GM19025 (cell line): ENCODE measurements around the gene DDX19B.
"Not testable (repeated sequence)": the region's sequence is repeated elsewhere in the genome, so short reads cannot be mapped to it uniquely, and the experiment has no call there.

Experiments used
- ATAC-seq: cut with Tn5 transposase; IDR thresholded peaks from one replicate; pipeline ENCODE4 v1.9.1; 2021; ENCODE audit warnings: mild to moderate bottlenecking, low read depth, moderate library complexity; ENCODE audit not compliant: unreplicated experiment

The DDX19B gene

GRCh38 chr16:70342016-70342415 is 43.0 kb downstream of the DDX19B start:
- ATAC-seq: no peak

GRCh38 chr16:70345840-70346239 is 46.9 kb downstream of the DDX19B start:
- ATAC-seq: no peak

GRCh38 chr16:70348991-70349390 is 50.0 kb downstream of the DDX19B start:
- no peak for ATAC-seq

GRCh38 chr16:70349783-70350182 is 50.8 kb downstream of the DDX19B start:
- ATAC-seq: no peak

- ATAC-seq: no peak
Observed at GRCh38 chr16:70359552-70359951, 60.6 kb downstream of the DDX19B start.

GRCh38 chr16:70364399-70364798 is 65.4 kb downstream of the DDX19B start:
- no peak for ATAC-seq

- not testable (repeated sequence) for ATAC-seq
Observed at GRCh38 chr16:70370145-70370544, 71.2 kb downstream of the DDX19B start.

GRCh38 chr16:70370924-70371323 is 71.9 kb downstream of the DDX19B start:
- ATAC-seq: no peak

- no peak for ATAC-seq
Observed at GRCh38 chr16:70372921-70373728, 74.1 kb downstream of the DDX19B start.

GRCh38 chr16:70374213-70374612 is 75.2 kb downstream of the DDX19B start:
- ATAC-seq: no peak

GRCh38 chr16:70375636-70376611 is 76.9 kb downstream of the DDX19B start:
- ATAC-seq: no peak

- ATAC-seq: no peak
Observed at GRCh38 chr16:70377782-70378181, 78.8 kb downstream of the DDX19B start.

GRCh38 chr16:70378869-70379493 is 80.0 kb downstream of the DDX19B start:
- no peak for ATAC-seq

- ATAC-seq: peak; percentile 11
Observed at GRCh38 chr16:70380248-70380918, 81.4 kb downstream of the DDX19B start.

GRCh38 chr16:70380919-70381603 is 82.1 kb downstream of the DDX19B start:
- peak; percentile 94 for ATAC-seq

GRCh38 chr16:70381604-70382342 is 82.8 kb downstream of the DDX19B start:
- ATAC-seq: no peak

GRCh38 chr16:70383421-70383960 is 84.5 kb downstream of the DDX19B start:
- ATAC-seq: no peak
